ENCODE results near the gene KCNAB3.

DNA sequence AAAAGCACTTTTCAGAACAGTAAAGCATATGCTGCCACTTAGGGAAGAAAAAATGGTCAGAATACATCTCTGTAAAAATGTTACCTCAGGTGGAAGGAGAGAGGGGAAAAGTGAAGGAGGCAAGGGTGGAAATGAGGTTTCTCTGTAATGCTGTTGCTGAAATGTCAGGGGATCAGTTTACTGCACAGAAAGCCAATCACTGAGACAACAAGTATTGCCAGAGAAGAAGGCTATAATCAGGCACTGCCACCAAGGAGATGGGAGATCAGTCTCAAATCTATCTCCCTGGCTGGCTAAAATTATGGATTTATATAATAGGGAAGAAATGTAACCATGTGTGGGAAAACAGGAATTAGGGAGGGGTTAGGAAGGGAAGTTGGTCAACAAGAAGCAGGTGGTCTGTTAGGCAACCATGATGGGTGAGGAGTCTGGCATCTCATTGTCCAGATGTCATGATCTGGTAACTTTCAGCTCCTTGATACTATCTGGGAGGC lies 45.0 kb upstream of the KCNAB3 start:
- no peak for TF ChIP-seq CTCF (tag by site-specific recombination; IDR thresholded peaks at IDR 0.05)
- TF ChIP-seq KLF16 (tag by site-specific recombination; IDR thresholded peaks at IDR 0.05) = no peak
- TF ChIP-seq ZNF610 (tag by site-specific recombination; IDR thresholded peaks at IDR 0.05; ENCODE audit: borderline replicate concordance) = no peak
- no peak for TF ChIP-seq ZBTB7A (tag by site-specific recombination; IDR thresholded peaks at IDR 0.05; ENCODE audit: low read depth)
- TF ChIP-seq MYNN (tag by site-specific recombination; IDR thresholded peaks at IDR 0.05; ENCODE audit: borderline replicate concordance) = no peak
- no peak for TF ChIP-seq ZNF157 (tag by site-specific recombination; IDR thresholded peaks at IDR 0.05)
- TF ChIP-seq KLF9 (tag by site-specific recombination; IDR thresholded peaks at IDR 0.05; ENCODE audit: low read depth) = no peak
- TF ChIP-seq ZNF561 (tag by site-specific recombination; IDR thresholded peaks at IDR 0.05; ENCODE audit: borderline replicate concordance) = no peak

Measured in HEK293 (cell line).